Hindlimb muscle (tissue), 1 donor: ENCODE data around the gene PIK3IP1. TPM values are rescaled to one million over a fixed set of nuclear protein-coding genes. Genes with fewer than 3 reads are reported as not detected.

Source experiments
- DNase-seq: peaks from one replicate; pipeline ENCODE4 v3.0.0-alpha.2; 2013
- polyA plus RNA-seq: library from polyadenylated mRNA; unstranded; fragments of 120-200 nt; gene quantifications from one replicate; pipeline ENCODE4 v1.2.1, GENCODE V29; 2013; ENCODE audit not compliant: insufficient read length

The PIK3IP1 gene
- polyA plus RNA-seq, 1 donor = 6.5 TPM

GRCh38 chr22:31278626-31279326 is 13.5 kb downstream of the PIK3IP1 start:
- no peak for DNase-seq

DNA sequence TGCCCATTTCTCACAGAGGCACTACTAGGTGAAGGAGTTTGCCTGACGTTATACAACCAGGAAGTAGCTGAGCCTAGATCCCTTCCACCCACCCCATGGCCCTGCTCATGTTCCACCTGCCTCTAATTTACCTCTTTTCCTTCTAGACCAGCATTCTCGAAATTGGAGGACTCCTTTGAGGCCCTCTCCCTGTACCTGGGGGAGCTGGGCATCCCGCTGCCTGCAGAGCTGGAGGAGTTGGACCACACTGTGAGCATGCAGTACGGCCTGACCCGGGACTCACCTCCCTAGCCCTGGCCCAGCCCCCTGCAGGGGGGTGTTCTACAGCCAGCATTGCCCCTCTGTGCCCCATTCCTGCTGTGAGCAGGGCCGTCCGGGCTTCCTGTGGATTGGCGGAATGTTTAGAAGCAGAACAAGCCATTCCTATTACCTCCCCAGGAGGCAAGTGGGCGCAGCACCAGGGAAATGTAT is 14.1 kb downstream of the PIK3IP1 start:
- DNase-seq = no peak

DNA sequence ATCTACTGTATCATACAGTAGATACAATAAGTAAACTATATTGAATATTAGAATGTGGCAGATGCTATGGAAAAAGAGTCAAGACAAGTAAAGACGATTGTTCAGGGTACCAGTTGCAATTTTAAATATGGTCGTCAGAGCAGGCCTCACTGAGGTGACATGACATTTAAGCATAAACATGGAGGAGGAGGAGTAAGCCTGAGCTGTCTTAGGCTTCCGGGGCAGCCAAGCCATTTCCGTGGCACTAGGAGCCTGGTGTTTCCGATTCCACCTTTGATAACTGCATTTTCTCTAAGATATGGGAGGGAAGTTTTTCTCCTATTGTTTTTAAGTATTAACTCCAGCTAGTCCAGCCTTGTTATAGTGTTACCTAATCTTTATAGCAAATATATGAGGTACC is 14.5 kb downstream of the PIK3IP1 start:
- no peak for DNase-seq

DNA sequence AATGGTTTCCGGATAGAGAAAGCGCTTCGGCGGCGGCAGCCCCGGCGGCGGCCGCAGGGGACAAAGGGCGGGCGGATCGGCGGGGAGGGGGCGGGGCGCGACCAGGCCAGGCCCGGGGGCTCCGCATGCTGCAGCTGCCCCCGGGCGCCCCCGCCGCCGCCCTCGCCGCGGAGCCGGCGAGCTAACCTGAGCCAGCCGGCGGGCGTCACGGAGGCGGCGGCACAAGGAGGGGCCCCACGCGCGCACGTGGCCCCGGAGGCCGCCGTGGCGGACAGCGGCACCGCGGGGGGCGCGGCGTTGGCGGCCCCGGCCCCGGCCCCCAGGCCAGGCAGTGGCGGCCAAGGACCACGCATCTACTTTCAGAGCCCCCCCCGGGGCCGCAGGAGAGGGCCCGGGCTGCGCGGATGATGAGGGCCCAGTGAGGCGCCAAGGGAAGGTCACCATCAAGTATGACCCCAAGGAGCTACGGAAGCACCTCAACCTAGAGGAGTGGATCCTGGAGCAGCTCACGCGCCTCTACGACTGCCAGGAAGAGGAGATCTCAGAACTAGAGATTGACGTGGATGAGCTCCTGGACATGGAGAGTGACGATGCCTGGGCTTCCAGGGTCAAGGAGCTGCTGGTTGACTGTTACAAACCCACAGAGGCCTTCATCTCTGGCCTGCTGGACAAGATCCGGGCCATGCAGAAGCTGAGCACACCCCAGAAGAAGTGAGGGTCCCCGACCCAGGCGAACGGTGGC is 15.7 kb downstream of the PIK3IP1 start:
- no peak for DNase-seq

DNA sequence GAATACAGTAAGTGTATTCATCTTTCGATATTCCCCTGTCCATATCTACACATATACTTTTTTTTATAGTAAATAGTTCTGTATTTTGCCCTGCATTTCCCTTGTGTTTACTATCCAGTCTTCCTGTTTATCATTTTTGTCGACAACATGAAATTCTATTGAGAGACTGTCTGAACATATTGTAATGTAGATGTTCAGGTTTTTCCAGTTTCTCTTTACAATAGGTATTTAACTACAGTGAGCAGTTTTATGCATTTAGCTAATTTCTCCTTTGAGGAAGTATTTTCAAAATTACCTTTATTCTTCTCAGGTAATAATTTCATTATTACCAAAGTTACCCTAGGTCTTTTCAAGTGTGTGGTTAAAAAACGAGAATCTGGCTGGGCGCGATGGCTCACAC is 16.7 kb downstream of the PIK3IP1 start:
- no peak for DNase-seq

DNA sequence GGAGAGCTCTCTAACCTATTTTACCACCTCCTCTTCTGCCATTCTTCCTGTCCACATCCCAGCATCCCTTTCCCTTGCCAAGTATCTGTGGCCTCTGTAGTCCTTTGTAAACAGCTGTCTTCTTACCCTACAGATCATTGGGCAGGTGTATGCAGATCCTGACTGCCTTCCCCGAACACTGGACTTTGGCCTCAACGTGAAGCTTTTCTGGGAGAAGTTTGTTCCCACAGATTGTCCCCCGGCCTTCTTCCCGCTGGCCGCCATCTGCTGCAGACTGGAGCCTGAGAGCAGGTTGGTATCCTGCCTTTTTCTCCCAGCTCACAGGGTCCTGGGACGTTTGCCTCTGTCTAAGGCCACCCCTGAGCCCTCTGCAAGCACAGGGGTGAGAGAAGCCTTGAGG is 17.3 kb downstream of the PIK3IP1 start:
- DNase-seq = no peak

DNA sequence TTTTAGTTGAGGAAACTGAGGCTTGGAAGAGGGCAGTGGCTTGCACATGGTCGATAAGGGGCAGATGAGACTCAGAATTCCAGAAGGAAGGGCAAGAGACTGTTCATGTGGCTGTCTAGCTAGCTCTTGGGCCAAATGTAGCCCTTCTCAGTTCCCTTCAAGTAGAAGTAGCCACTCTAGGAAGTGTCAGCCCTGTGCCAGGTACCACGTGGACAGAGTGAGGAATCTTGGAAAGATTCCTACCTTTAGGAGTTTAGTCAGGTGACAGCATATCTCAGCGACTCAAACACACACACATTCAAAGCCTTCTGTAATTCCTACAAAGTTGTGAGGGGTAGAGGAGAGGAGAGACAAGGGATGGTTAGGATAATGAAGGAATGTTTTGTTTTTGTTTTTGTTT is 18.3 kb downstream of the PIK3IP1 start:
- no peak for DNase-seq

GRCh38 chr22:31272522-31273446 is 19.5 kb downstream of the PIK3IP1 start:
- peak; percentile 45 for DNase-seq

- DNase-seq = no peak
These were observed 20.8 kb downstream of the PIK3IP1 start for GRCh38 chr22:31271485-31271884.

DNA sequence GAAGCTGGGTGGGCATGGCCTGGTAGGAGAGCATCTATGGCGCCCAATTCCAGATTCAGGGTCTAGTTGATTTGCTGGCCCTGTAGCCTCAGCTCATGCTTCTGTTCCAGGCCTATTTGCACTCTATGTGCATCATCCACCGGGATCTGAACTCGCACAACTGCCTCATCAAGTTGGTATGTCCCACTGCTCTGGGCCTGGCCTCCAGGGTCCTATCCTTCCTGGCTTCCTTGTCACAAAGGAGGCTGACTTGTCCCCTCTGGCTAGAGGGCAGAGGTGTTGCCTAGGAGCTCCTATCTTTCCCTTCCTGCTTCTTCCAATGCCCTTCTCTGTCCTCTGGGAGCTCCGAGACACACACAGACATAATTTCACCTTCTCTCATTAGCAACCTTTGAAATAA is 21.3 kb downstream of the PIK3IP1 start:
- DNase-seq = no peak

DNA sequence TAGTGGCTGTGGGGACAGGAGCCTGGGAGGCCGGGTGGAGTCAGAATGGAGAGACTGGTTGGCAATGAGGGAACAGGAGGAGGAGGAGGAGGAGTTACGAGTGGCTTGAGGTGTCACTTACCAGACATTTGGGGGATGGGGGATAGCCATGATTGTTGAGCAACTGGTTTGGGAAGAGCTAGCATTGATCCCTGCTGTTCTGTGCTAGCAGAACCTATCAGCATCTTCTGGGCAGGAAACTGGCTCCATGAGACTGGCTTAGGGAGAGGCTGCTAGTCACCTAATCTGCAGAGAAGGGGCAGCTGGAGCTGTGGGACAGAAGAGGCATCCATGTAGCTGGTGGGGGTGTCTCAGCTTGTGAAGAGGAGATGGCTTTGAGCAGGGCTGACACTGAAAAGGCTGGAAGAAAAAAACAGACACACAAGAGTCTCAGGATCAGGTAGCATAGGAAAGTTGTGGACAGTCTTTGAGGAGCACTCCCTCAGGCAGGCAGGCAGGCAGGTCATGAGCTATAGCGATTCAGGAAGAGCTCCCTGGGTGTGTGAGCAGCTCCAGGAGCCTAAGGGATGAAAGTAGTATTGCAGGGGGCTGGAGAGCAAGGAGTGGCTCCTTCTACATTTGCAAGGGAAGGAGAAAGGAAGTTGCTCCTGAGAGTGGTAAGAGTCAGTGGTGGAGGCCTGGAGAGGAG is 22.3 kb downstream of the PIK3IP1 start:
- no peak for DNase-seq

DNA sequence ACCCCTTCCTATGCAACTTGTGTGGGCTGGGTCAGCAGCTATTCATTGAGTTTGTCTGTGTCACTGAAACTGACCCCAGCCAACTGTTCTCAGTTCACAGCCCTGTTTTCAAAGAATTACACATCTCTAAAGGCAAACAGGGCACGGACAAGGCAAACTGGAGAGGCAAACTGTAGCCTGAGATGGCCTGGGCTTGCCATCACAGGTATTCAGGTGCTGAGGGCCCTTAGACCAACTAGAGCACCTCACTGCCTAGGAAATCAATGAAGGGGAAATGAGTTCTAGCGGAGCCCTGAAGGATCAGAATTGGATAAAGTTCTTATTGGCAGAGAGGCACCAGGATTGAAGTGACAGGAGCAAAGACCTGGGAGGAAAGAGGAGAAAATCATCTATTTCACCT is 24.0 kb downstream of the PIK3IP1 start:
- DNase-seq = no peak

DNA sequence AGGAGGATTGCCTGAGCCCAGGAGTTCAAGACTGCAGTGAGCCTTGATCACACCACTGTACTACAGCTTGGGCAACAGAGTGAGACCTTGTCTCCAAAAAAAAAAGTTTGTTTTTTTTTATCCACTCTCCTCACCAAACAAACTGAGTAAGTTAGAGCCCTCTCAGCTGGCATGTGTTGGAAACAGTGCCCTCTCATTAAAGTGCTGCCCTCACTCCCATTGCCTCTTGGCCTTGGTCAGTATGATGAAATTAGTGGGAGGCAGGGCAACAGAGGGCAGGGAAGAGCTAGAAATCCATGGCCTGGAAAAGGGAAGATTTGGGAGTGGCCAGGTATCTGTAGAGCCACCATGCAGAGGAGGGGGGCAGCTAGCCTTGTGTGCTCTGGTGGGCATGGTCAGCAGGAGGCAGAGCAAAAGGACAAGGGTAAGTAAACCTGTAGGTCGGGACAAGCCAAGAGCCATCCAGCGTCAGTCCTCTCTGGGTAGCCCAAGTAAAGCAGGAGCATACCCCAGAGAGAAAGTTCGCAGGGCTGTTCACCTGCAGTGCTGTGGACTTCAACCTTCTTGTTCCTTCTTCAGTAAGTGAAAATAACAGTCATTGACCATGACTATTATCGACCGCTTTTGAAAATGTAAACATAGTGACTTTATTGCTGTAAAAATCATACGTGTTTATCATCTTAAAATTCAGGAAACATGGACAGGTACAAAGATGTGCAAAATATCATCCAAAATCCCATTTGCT is 28.2 kb downstream of the PIK3IP1 start:
- no peak for DNase-seq

GRCh38 chr22:31262312-31263133 is 29.8 kb downstream of the PIK3IP1 start:
- no peak for DNase-seq

DNA sequence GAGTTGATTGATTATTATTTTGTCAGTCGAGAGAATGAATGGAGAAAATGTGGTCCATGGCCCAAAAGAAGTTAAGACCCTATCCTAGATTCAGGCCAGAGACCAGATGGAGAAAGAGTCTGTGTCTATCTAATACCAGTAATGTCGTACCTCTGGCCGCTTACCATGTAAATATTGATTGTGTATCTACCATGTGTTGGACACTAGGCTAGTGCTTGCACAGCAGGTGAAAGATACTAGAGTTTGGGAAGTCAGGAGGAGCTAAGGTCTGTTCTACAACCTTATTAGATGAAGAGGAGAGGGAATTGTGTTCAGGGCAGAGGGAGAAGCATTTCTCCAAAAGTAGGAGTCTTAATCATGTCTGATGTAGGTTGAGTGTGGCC is 31.8 kb downstream of the PIK3IP1 start:
- DNase-seq = no peak

DNA sequence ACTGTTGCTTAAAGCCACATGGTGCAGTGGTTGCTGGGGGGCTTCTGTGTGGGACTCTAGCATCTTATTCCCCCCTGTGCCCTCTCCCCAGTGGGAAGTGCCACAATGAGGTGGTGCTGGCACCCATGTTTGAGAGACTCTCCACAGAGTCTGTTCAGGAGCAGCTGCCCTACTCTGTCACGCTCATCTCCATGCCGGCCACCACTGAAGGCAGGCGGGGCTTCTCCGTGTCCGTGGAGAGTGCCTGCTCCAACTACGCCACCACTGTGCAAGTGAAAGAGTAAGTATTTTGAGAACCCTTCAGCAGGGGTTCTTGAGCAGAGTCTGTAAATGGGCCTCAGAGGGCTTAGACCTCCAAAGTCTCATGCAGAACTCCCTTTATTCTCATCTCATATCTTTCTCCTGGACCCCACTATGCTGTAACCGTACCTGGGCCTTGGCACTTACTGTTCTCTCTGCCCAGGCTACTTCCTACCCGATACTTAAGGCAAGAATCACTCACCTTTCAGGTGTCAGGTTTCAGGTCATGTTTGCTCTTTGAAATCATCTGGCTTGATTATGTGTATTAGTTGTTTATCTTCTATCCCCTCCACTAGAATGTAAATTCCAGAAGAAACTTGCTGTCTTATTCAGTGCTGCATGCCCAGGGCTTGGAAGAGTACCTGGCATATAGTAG is 32.4 kb downstream of the PIK3IP1 start:
- no peak for DNase-seq

DNA sequence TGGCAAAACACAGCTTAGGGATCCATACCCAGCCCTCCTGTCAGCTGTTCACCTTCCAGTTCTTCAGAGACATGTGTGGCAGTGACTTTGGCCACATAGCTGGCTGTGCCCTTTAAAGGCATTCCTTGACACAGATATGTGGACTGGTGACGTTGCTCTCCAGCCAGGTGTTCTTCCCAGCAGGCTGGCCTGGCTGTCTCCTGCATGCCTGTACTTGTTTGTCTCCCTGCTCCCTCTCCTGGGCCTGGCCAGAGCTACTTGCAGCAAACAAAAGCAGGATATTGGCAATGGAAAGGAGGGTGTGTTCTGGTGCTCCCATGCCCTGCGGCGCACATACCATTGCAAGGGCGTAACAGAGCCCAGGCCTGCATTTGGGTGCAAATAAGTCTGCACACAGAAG is 38.3 kb downstream of the PIK3IP1 start:
- no peak for DNase-seq

DNA sequence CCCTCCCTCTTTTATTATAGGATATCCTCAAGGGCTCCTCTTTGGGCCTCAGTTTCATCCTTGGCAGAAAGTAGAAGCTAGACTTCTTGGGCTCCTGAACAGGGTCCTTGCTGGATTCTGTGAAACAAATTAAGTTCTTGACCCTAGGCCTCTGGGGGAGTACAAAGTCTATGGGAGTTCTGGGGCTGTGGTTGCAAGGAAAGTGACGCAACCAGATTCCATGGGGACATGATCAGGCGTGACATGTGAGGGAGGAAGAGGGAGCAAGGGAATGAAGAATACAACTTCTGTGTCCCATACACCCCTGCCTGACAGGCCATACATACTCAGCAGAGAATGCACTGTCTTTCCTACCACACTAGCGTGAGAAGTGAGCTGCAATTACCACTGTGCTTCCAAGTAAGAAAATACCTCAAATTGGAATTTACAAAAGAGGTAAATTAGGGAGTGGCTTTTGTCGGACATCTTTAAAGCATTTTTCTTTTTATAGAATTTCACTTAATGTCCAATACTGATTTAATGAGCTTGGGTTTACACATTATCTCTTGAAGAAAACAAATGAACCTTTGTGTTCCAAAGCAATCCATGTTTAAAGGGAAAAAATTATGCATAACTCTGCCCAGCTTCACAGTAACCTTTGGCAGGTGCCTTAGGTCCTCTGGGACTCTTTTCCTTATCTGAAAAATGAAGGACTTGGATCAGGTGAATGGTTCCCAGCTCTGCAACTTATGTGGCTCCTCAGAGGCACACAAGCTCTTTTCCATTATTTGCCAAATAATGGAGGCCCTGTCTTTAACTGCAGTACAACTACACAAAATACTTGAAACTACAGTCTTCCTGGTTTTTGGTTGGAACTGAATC is 41.3 kb downstream of the PIK3IP1 start:
- no peak for DNase-seq
